Lower lobe of right lung (tissue), 2 donors: Measurements from ENCODE around the gene SLC39A13. TPM values are rescaled to one million over a fixed set of nuclear protein-coding genes. Genes with fewer than 3 reads are reported as not detected.
"Not testable (repeated sequence)": the region's sequence is repeated elsewhere in the genome, so short reads cannot be mapped to it uniquely, and the experiment has no call there.

ENCODE experiments used
- ATAC-seq, 2 donors: fragments of 200-7000 bp; cut with Tn5 transposase; one replicate each; pipeline ENCODE4 v1.9.1; 2020 to 2022; ENCODE audit warnings: mild to moderate bottlenecking in 2 of 2, moderate library complexity in 2 of 2
- DNase-seq: peaks from one replicate; pipeline ENCODE4 v3.0.0-alpha.2; 2020
- H3K27ac ChIP-seq: fragments of 200-600 bp; one replicate; pipeline ENCODE4 v1.8.0; 2022
- H3K27me3 ChIP-seq: fragments of 200-600 bp; one replicate; pipeline ENCODE4 v1.8.0; 2022; ENCODE audit warnings: low read depth
- H3K36me3 ChIP-seq: fragments of 200-600 bp; one replicate; pipeline ENCODE4 v1.8.0; 2022; ENCODE audit warnings: mild to moderate bottlenecking
- H3K4me1 ChIP-seq: fragments of 200-600 bp; one replicate; pipeline ENCODE4 v1.8.0; 2022
- H3K4me3 ChIP-seq: fragments of 200-600 bp; one replicate; pipeline ENCODE4 v1.8.0; 2022; ENCODE audit warnings: mild to moderate bottlenecking
- H3K9me3 ChIP-seq: fragments of 200-600 bp; one replicate; pipeline ENCODE4 v1.8.0; 2022
- CTCF ChIP-seq: fragments of 200-600 bp; IDR thresholded peaks from one replicate; pipeline ENCODE4 v1.8.0; 2022; ENCODE audit warnings: antibody characterized with exemption, mild to moderate bottlenecking
- intact Hi-C: fragments of 100-400 bp; cut with DNase I; formaldehyde crosslinking; loops from one replicate; pipeline ENCODE4 v1.11.0; 2022
- total RNA-seq: library from RNA; stranded (reverse); fragmentation: NEBNext Ultra II Directional; extraction: Animal tissue kit (Norgen Biotek cat#: 25700); gene quantifications from one replicate; pipeline ENCODE4 v1.2.1, GENCODE V29; 2021
- donor health status: DM: no; HTN: yes; CAD: no; lungs with severe emphysema.

SLC39A13 gene
- total RNA-seq, 1 donor from 2014 or later = 48.0 TPM

GRCh38 chr11:47451990-47452389, 43.6 kb downstream of the SLC39A13 start:
- intact Hi-C loops = no loop called here

DNA sequence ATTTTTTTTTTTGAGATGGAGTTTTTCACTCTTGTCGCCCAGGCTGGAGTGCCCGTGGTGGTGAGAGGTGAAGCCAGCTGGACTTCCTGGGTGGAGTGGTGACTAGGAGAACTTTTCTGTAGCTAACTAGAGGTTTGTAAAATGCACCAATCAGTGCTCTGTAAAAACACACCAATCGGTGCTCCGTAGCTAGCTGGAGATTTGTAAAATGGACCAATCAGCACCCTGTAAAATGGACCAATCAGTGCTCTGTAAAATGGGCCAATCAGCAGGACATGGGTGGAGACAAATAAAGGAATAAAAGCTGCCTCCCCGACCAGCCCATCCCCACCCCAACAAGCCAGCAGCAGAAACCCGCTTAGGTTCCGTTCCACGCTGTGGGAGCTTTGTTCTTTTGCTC, 45.0 kb downstream of the SLC39A13 start:
- Histone ChIP-seq H3K4me3 (no peak overlapping the region), H3K27me3 (no peaks in the 10 kb centered on the region), H3K4me1 (no peaks in the 10 kb centered on the region), H3K36me3 (no peaks in the 10 kb centered on the region), H3K27ac (no peak overlapping the region), H3K9me3 (no peaks in the 10 kb centered on the region)
- no peak for TF ChIP-seq CTCF
- DNase-seq (no peak), ATAC-seq (no peak)
- intact Hi-C loops = no loop called here

More at GRCh38 chr11:47451990-47452389, 43.6 kb downstream of the SLC39A13 start:
- Histone ChIP-seq H3K27me3 (no peaks in the 10 kb centered on the region), H3K27ac (no peak overlapping the region), H3K4me1 (no peaks in the 10 kb centered on the region), H3K4me3 (no peak overlapping the region), H3K36me3 (no peaks in the 10 kb centered on the region), H3K9me3 (no peaks in the 10 kb centered on the region)
- no peak for TF ChIP-seq CTCF
- DNase-seq (peak; percentile 2), ATAC-seq (no peak)

DNA sequence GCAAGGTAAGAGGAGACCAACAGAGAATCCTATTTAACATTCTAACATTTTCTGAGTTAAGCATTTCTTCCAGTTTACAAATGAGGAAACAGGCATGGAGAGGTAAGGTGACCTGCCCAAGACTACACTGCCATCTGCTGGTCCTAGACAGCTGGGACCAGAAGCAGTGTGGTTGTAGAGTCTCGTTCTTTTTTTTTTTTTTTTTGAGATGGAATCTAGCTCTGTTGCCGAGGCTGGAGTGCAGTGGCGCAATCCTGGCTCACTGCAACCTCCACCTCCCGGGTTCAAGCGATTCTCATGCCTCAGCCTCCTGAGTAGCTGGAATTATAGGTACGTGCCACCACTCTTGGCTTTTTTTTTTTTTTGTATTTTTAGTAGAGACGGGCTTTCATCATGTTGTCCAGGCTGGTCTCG, 45.9 kb downstream of the SLC39A13 start:
- TF ChIP-seq CTCF = peak; percentile 75
- H3K36me3 ChIP-seq, H3K4me3 ChIP-seq, H3K4me1 ChIP-seq, H3K27ac ChIP-seq, intact Hi-C loops, H3K27me3 ChIP-seq, H3K9me3 ChIP-seq: not testable (repeated sequence)
- ATAC-seq (peak; percentile 92 to 93), DNase-seq (peak; percentile 78)

DNA sequence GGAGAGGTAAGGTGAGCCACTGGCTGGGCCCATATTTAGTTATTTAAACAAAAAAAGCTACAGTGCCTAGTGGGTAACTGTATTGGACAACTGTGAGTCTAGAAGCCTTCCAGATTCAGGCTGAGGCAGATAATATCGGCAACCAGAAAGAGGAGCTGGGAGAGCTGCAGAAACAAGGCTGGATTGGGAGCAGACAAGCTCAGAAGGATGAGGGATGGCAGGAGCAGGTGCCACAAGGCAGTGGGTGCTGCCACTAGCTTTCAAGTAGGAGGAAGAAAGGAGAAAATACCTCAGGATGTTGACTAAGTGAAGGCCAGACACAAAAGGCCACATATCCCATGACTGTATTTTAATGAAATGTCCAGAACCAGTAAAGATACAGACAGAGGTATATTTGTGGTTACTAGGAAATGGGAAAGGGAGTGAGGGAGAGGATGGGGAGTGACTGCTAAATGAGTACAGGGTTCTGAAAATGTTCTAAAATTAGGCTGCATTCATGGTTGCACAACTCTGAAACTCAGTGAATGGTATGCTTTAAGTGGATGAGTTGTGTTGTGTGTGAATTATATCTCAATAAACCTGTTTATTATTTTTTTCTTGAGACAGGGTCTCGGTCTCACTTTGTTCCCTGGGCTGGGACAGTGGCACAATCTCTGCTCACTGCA, 52.3 kb downstream of the SLC39A13 start:
- intact Hi-C loops = no loop called here
- DNase-seq (no peak), ATAC-seq (no peak)
- Histone ChIP-seq H3K9me3 (no peaks in the 10 kb centered on the region), H3K27ac (no peak overlapping the region), H3K27me3 (no peaks in the 10 kb centered on the region), H3K36me3 (peaks cover 33% of the 10 kb centered on the region), H3K4me3 (no peak overlapping the region), H3K4me1 (peaks cover under 1% of the 10 kb centered on the region)
- no peak for TF ChIP-seq CTCF

DNA sequence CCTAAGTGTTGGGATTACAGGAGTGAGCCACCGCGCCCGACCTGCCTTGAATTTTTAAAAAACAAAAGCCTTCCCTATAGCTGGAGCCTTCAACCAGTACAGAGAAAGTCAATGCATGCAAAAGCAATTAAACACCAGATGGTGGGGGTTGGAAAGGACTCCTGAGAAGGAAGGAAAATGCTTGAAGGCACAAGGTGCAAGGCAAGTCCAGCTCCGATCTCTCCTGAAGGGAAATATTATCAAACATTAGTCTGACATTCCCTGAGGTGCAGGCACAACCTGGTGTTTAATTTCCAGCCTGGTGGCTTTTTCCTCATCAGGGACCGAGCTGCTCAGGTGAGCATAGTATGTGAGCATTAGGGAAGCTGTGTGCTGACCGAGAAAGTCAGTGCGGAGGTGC, 53.5 kb downstream of the SLC39A13 start:
- intact Hi-C loops = no loop called here
- H3K4me3 ChIP-seq = no peak overlapping the region
- H3K27me3 ChIP-seq = no peaks in the 10 kb centered on the region
- peaks cover 12% of the 10 kb centered on the region for H3K4me1 ChIP-seq
- no peaks in the 10 kb centered on the region for H3K9me3 ChIP-seq
- no peak overlapping the region for H3K27ac ChIP-seq
- ATAC-seq (no peak), DNase-seq (no peak)
- TF ChIP-seq CTCF = no peak
- peaks cover 36% of the 10 kb centered on the region for H3K36me3 ChIP-seq
